ENCODE results near the gene CTSA. TPM values are rescaled to one million over a fixed set of nuclear protein-coding genes. Genes with fewer than 3 reads are reported as not detected.

Gene CTSA
- total and polyA plus RNA-seq, 4 experiments from 2014 or later = 102 to 165 (median 123) TPM

GRCh38 chr20:45934586-45935415, 43.7 kb downstream of the CTSA start, which contains the start of gene PCIF1:
Gene PCIF1, plus strand, starts transcription at chr20:45934683. Its CDS starts 4,317 bp downstream, at chr20:45939000.
- peaks cover 20 to 43% of the 10 kb centered on the region in 2 donors for H3K36me3 Mint-ChIP-seq
- Histone ChIP-seq H3K36me3 (ENCODE audit: insufficient read depth, low read length) (peaks cover 32% of the 10 kb centered on the region), H3K4me1 (ENCODE audit: insufficient read depth, low read length) (peaks cover 35% of the 10 kb centered on the region), H3K27ac (ENCODE audit: low read depth, low read length) (peak within 1 kb of the TSS; percentile 99), H3K9me3 (ENCODE audit: control insufficient read depth in 1 of 2, low read length in 2 of 2) (no peaks in the 10 kb centered on the region), H3K4me3 (ENCODE audit: low read length in 2 of 2) (peak within 1 kb of the TSS; percentile 83 to 97), H3K27me3 (ENCODE audit: insufficient read depth, low read length) (no peaks in the 10 kb centered on the region)
- peaks cover 17 to 48% (median 30%) of the 10 kb centered on the region in 4 donors for H3K4me1 Mint-ChIP-seq
- peak; percentile 98 to 99 (median 98) for DNase-seq
- peak within 1 kb of the TSS; percentile 95 to 99 (median 97) for H3K4me3 Mint-ChIP-seq
- intact Hi-C loops (cut with micrococcal nuclease) = loop anchor here (1.0 kb wide), 9 partner anchors 38 to 430 kb away; partner anchors contain the start of genes ACOT8, CTSA, DNTTIP1 and NEURL2
- CTCF ChIA-PET (ENCODE audit: partially characterized antibody) = interaction anchor here (0.8 to 8.7 kb wide), 12 partner anchors 10 to 135 kb away, joined by 3 to 91 read pairs (median 6); partner anchors contain the start of genes ZNF335 and ZSWIM1
- POLR2A ChIA-PET (ENCODE audit: partially characterized antibody) = interaction anchor here (0.9 to 7.4 kb wide), 39 partner anchors 10 to 1049 kb away, joined by 3 to 245 read pairs (median 6); partner anchors contain the start of genes ACOT8, CTSA, DNTTIP1 and ELMO2
- peak within 1 kb of the TSS; percentile 96 to 99 (median 98) for H3K27ac Mint-ChIP-seq
- H3K27me3 Mint-ChIP-seq = no peaks in the 10 kb centered on the region
- H3K9me3 Mint-ChIP-seq = no peaks in the 10 kb centered on the region

GRCh38 chr20:45935416-45936046, 44.4 kb downstream of the CTSA start:
- Mint-ChIP-seq H3K4me3 (peak overlapping the region; percentile 91 to 99 (median 95)), H3K4me1 (peaks cover 17 to 49% (median 30%) of the 10 kb centered on the region in 4 donors), H3K27ac (peak overlapping the region; percentile 91 to 99 (median 96)), H3K27me3 (no peaks in the 10 kb centered on the region), H3K36me3 (peaks cover 25 to 49% of the 10 kb centered on the region in 2 donors), H3K9me3 (no peaks in the 10 kb centered on the region)
- POLR2A ChIA-PET (ENCODE audit: partially characterized antibody) = interaction anchor here (0.9 to 7.4 kb wide), 34 partner anchors 10 to 1050 kb away, joined by 3 to 245 read pairs (median 8); partner anchors contain the start of genes ACOT8, CTSA, DNTTIP1 and ELMO2
- Histone ChIP-seq H3K9me3 (ENCODE audit: control insufficient read depth in 1 of 2, low read length in 2 of 2) (no peaks in the 10 kb centered on the region), H3K4me3 (ENCODE audit: low read length in 2 of 2) (peak overlapping the region; percentile 83 to 97), H3K4me1 (ENCODE audit: insufficient read depth, low read length) (peaks cover 35% of the 10 kb centered on the region), H3K27me3 (ENCODE audit: insufficient read depth, low read length) (no peaks in the 10 kb centered on the region), H3K27ac (ENCODE audit: low read depth, low read length) (peak overlapping the region; percentile 99), H3K36me3 (ENCODE audit: insufficient read depth, low read length) (peaks cover 40% of the 10 kb centered on the region)
- no peak for DNase-seq
- intact Hi-C loops (cut with micrococcal nuclease) = loop anchor here (1.0 kb wide), 7 partner anchors 44 to 429 kb away; partner anchors contain the start of genes ACOT8, CTSA, NEURL2 and UBE2C
- CTCF ChIA-PET (ENCODE audit: partially characterized antibody) = interaction anchor here (2.3 to 8.7 kb wide), 2 partner anchors 35 to 46 kb away, joined by 11 to 91 read pairs; partner anchors contain the start of gene ZNF335

GRCh38 chr20:45937765-45938164, 46.6 kb downstream of the CTSA start:
- Histone ChIP-seq H3K4me3 (ENCODE audit: low read length in 2 of 2) (no peak overlapping the region), H3K9me3 (ENCODE audit: control insufficient read depth in 1 of 2, low read length in 2 of 2) (no peaks in the 10 kb centered on the region), H3K4me1 (ENCODE audit: insufficient read depth, low read length) (peaks cover 35% of the 10 kb centered on the region), H3K36me3 (ENCODE audit: insufficient read depth, low read length) (peaks cover 51% of the 10 kb centered on the region), H3K27me3 (ENCODE audit: insufficient read depth, low read length) (no peaks in the 10 kb centered on the region), H3K27ac (ENCODE audit: low read depth, low read length) (no peak overlapping the region)
- peak overlapping the region; percentile 75 to 94 (median 78) for H3K27ac Mint-ChIP-seq
- H3K4me3 Mint-ChIP-seq = peak overlapping the region in 7 of 8 donors; percentile 32 to 84 (median 61)
- CTCF ChIA-PET (ENCODE audit: partially characterized antibody) = interaction anchor here (1.2 to 8.7 kb wide), 3 partner anchors 26 to 52 kb away, joined by 3 to 91 read pairs (median 3); partner anchors contain the start of gene ZNF335
- POLR2A ChIA-PET (ENCODE audit: partially characterized antibody) = interaction anchor here (1.4 to 7.4 kb wide), 7 partner anchors 11 to 146 kb away, joined by 4 to 245 read pairs (median 98); partner anchors contain the start of genes CTSA, DNTTIP1, NEURL2 and SPATA25
- H3K9me3 Mint-ChIP-seq = no peaks in the 10 kb centered on the region
- H3K27me3 Mint-ChIP-seq = no peaks in the 10 kb centered on the region
- peaks cover 26 to 53% of the 10 kb centered on the region in 2 donors for H3K36me3 Mint-ChIP-seq
- DNase-seq = peak in 1 of 5 donors; percentile 40
- intact Hi-C loops (cut with micrococcal nuclease) = no loop called here
- peaks cover 17 to 49% (median 29%) of the 10 kb centered on the region in 4 donors for H3K4me1 Mint-ChIP-seq

GRCh38 chr20:45938727-45939438, 47.7 kb downstream of the CTSA start:
- Mint-ChIP-seq H3K4me3 (no peak overlapping the region), H3K27ac (peak overlapping the region in 5 of 7 donors; percentile 75 to 94 (median 84)), H3K36me3 (peaks cover 31 to 62% of the 10 kb centered on the region in 2 donors), H3K27me3 (no peaks in the 10 kb centered on the region), H3K9me3 (no peaks in the 10 kb centered on the region), H3K4me1 (peaks cover 12 to 41% (median 24%) of the 10 kb centered on the region in 4 donors)
- H3K4me1 ChIP-seq (ENCODE audit: insufficient read depth, low read length) = peaks cover 28% of the 10 kb centered on the region
- intact Hi-C loops (cut with micrococcal nuclease) = no loop called here
- CTCF ChIA-PET (ENCODE audit: partially characterized antibody) = interaction anchor here (1.2 to 8.7 kb wide), 3 partner anchors 25 to 50 kb away, joined by 3 to 91 read pairs (median 3); partner anchors contain the start of gene ZNF335
- H3K27ac ChIP-seq (ENCODE audit: low read depth, low read length) = no peak overlapping the region
- H3K27me3 ChIP-seq (ENCODE audit: insufficient read depth, low read length) = no peaks in the 10 kb centered on the region
- DNase-seq = no peak
- POLR2A ChIA-PET (ENCODE audit: partially characterized antibody) = interaction anchor here (0.9 to 7.4 kb wide), 5 partner anchors 9 to 82 kb away, joined by 3 to 245 read pairs (median 8); partner anchors contain the start of genes ACOT8, CTSA, NEURL2 and ZNF335
- H3K4me3 ChIP-seq (ENCODE audit: low read length in 2 of 2) = no peak overlapping the region
- H3K9me3 ChIP-seq (ENCODE audit: control insufficient read depth in 1 of 2, low read length in 2 of 2) = no peaks in the 10 kb centered on the region
- peaks cover 62% of the 10 kb centered on the region for H3K36me3 ChIP-seq (ENCODE audit: insufficient read depth, low read length)

GRCh38 chr20:45940053-45940452, 48.9 kb downstream of the CTSA start:
- Mint-ChIP-seq H3K27ac (peak overlapping the region in 1 of 7 donors; percentile 51), H3K4me1 (peaks cover 12 to 40% (median 28%) of the 10 kb centered on the region in 4 donors), H3K4me3 (no peak overlapping the region), H3K9me3 (no peaks in the 10 kb centered on the region), H3K27me3 (no peaks in the 10 kb centered on the region), H3K36me3 (peaks cover 43 to 67% of the 10 kb centered on the region in 2 donors)
- H3K9me3 ChIP-seq (ENCODE audit: control insufficient read depth in 1 of 2, low read length in 2 of 2) = no peaks in the 10 kb centered on the region
- ChIA-PET POLR2A (ENCODE audit: partially characterized antibody) (interaction anchor here (1.5 to 7.4 kb wide), 2 partner anchors 8 to 32 kb away, joined by 4 to 175 read pairs; partner anchors contain the start of gene ZNF335), CTCF (ENCODE audit: partially characterized antibody) (interaction anchor here (1.3 to 8.7 kb wide), 2 partner anchors 31 to 74 kb away, joined by 3 to 91 read pairs; partner anchors contain the start of gene ZNF335)
- H3K36me3 ChIP-seq (ENCODE audit: insufficient read depth, low read length) = peaks cover 74% of the 10 kb centered on the region
- H3K4me3 ChIP-seq (ENCODE audit: low read length in 2 of 2) = no peak overlapping the region
- intact Hi-C loops (cut with micrococcal nuclease) = no loop called here
- H3K4me1 ChIP-seq (ENCODE audit: insufficient read depth, low read length) = peaks cover 28% of the 10 kb centered on the region
- H3K27me3 ChIP-seq (ENCODE audit: insufficient read depth, low read length) = no peaks in the 10 kb centered on the region
- DNase-seq = no peak
- H3K27ac ChIP-seq (ENCODE audit: low read depth, low read length) = no peak overlapping the region

- H3K4me1 ChIP-seq (ENCODE audit: insufficient read depth, low read length) = peaks cover 28% of the 10 kb centered on the region
- peaks cover 78% of the 10 kb centered on the region for H3K36me3 ChIP-seq (ENCODE audit: insufficient read depth, low read length)
- H3K36me3 Mint-ChIP-seq = peaks cover 44 to 67% of the 10 kb centered on the region in 2 donors
- no peak overlapping the region for H3K4me3 ChIP-seq (ENCODE audit: low read length in 2 of 2)
- no peaks in the 10 kb centered on the region for H3K27me3 Mint-ChIP-seq
- H3K27ac ChIP-seq (ENCODE audit: low read depth, low read length) = no peak overlapping the region
- intact Hi-C loops (cut with micrococcal nuclease) = no loop called here
- no peaks in the 10 kb centered on the region for H3K27me3 ChIP-seq (ENCODE audit: insufficient read depth, low read length)
- no peak overlapping the region for H3K27ac Mint-ChIP-seq
- H3K9me3 Mint-ChIP-seq = no peaks in the 10 kb centered on the region
- H3K9me3 ChIP-seq (ENCODE audit: control insufficient read depth in 1 of 2, low read length in 2 of 2) = no peaks in the 10 kb centered on the region
- no peak overlapping the region for H3K4me3 Mint-ChIP-seq
- no peak for DNase-seq
- ChIA-PET POLR2A (ENCODE audit: partially characterized antibody) (interaction anchor here (1.5 kb wide), 1 partner anchor 31 kb away, joined by 4 read pairs; the partner anchor contains the start of gene ZNF335), CTCF (ENCODE audit: partially characterized antibody) (interaction anchor here (1.3 to 8.7 kb wide), 2 partner anchors 30 to 74 kb away, joined by 3 to 91 read pairs; partner anchors contain the start of gene ZNF335)
- H3K4me1 Mint-ChIP-seq = peaks cover 10 to 36% (median 26%) of the 10 kb centered on the region in 4 donors
Observed at GRCh38 chr20:45940469-45940868, 49.3 kb downstream of the CTSA start.
